Occipital lobe (tissue), 2 donors: ENCODE data around the gene COL2A1. TPM values are rescaled to one million over a fixed set of nuclear protein-coding genes. Genes with fewer than 3 reads are reported as not detected.

ENCODE experiments used
- DNase-seq: peaks from one replicate; lab custom pipeline; 2025; lab: John Stamatoyannopoulos, UW
- total RNA-seq: library from RNA; depleted of rRNA; stranded (reverse); fragments of >200 nt; gene quantifications from one replicate; pipeline ENCODE4 v1.2.3, GENCODE V29; 2014

COL2A1 gene
- total RNA-seq, 1 donor from 2014 or later: 0.78 TPM

- no peak for DNase-seq
Measured at GRCh38 chr12:47946413-47947323, 57.6 kb downstream of the COL2A1 start.

GRCh38 chr12:47945341-47945728, 58.9 kb downstream of the COL2A1 start:
- DNase-seq: no peak

- no peak for DNase-seq
Measured at GRCh38 chr12:47944685-47945340, 59.5 kb downstream of the COL2A1 start.

- DNase-seq: no peak
Measured at GRCh38 chr12:47943623-47944340, 60.5 kb downstream of the COL2A1 start.

GRCh38 chr12:47942614-47943225, 61.6 kb downstream of the COL2A1 start:
- no peak for DNase-seq

- no peak for DNase-seq
Measured at GRCh38 chr12:47941871-47942613, 62.2 kb downstream of the COL2A1 start.

- no peak for DNase-seq
Measured at GRCh38 chr12:47941475-47941780, 62.8 kb downstream of the COL2A1 start.

GRCh38 chr12:47940773-47941474, 63.4 kb downstream of the COL2A1 start:
- no peak for DNase-seq

- no peak for DNase-seq
Measured at GRCh38 chr12:47939009-47939601, 65.2 kb downstream of the COL2A1 start.

- no peak for DNase-seq
Measured at GRCh38 chr12:47938594-47938993, 65.7 kb downstream of the COL2A1 start.

- no peak for DNase-seq
Measured at GRCh38 chr12:47938093-47938492, 66.2 kb downstream of the COL2A1 start.

GRCh38 chr12:47935184-47935583, 69.1 kb downstream of the COL2A1 start:
- no peak for DNase-seq

GRCh38 chr12:47931187-47931586, 73.1 kb downstream of the COL2A1 start:
- no peak for DNase-seq

GRCh38 chr12:47930634-47931033, 73.6 kb downstream of the COL2A1 start:
- no peak for DNase-seq

GRCh38 chr12:47927346-47927745, 76.9 kb downstream of the COL2A1 start:
- DNase-seq: no peak

Other genes starting within 250 kb of the COL2A1 start
- 9.0 TPM for gene RAPGEF3, start 245.6 kb downstream of the COL2A1 start, total RNA-seq
- 11.1 TPM for gene SLC48A1, start 231.2 kb downstream of the COL2A1 start, total RNA-seq
- gene HDAC7, start 184.6 kb downstream of the COL2A1 start, total RNA-seq: 5.9 TPM
- not detected for gene VDR, start 99.5 kb downstream of the COL2A1 start, total RNA-seq
- gene TMEM106C, start 40.9 kb downstream of the COL2A1 start, total RNA-seq: 73.6 TPM
- 33.5 TPM for gene SENP1, start 101.6 kb upstream of the COL2A1 start, total RNA-seq
- gene PFKM, start 114.9 kb upstream of the COL2A1 start, total RNA-seq: 112 TPM
- 38.8 TPM for gene ASB8, start 153.0 kb upstream of the COL2A1 start, total RNA-seq
- 17.0 TPM for gene CCDC184, start 179.2 kb upstream of the COL2A1 start, total RNA-seq
- not detected for gene OR10AD1, start 198.8 kb upstream of the COL2A1 start, total RNA-seq